GM20000 (cell line): ENCODE data around the gene PRPS2.
A peak's percentile ranks its signal among the peaks of the same experiment; 100 is the strongest.

Experiments used
- DNase-seq: peaks from one replicate; pipeline ENCODE4 v3.0.0; 2012; ENCODE audit warnings: low spot score
- CTCF ChIP-seq: IDR thresholded peaks from 2 replicates; pipeline ENCODE4 v1.5.1; 2012; ENCODE audit warnings: mild to moderate bottlenecking, control low read depth; ENCODE audit errors: extremely low read depth, missing control alignments

PRPS2 gene

GRCh38 chrX:12811658-12812057 is 20.4 kb downstream of the PRPS2 start:
- no peak for TF ChIP-seq CTCF
- DNase-seq = no peak

GRCh38 chrX:12814420-12814819 is 23.2 kb downstream of the PRPS2 start:
- no peak for TF ChIP-seq CTCF
- DNase-seq = peak; percentile 37

- DNase-seq = no peak
- no peak for TF ChIP-seq CTCF
Measured at GRCh38 chrX:12817528-12817927, 26.3 kb downstream of the PRPS2 start.

- TF ChIP-seq CTCF = no peak
- DNase-seq = no peak
Measured at GRCh38 chrX:12819222-12819621, 28.0 kb downstream of the PRPS2 start.

GRCh38 chrX:12820737-12821136 is 29.5 kb downstream of the PRPS2 start:
- no peak for TF ChIP-seq CTCF
- DNase-seq = no peak

GRCh38 chrX:12824944-12825343 is 33.7 kb downstream of the PRPS2 start:
- TF ChIP-seq CTCF = no peak
- no peak for DNase-seq

DNA sequence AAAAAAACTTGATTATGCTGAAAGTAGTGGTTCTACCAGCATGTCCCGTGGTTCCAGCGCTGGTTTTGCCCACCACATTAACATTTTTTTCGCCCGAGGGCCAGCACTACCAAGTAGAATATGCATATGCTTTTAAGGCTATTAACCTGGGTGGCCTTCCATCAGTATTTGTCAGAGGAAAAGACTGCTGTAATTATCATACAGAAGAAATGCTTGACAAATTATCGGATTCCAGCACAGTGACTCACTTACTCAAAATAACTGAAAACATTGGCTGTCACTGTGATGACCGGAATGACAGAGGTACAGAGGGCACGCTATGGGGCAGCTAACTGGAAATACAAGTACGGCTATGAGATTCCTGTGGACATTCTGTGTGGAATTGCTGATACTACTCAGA is 34.6 kb downstream of the PRPS2 start:
- DNase-seq = no peak
- TF ChIP-seq CTCF = no peak

- no peak for TF ChIP-seq CTCF
- no peak for DNase-seq
Measured at GRCh38 chrX:12843061-12843667, 52.0 kb downstream of the PRPS2 start.
